NCI-H524 treated with DMSO at 0.1 percent for 48 hours (cell line): ENCODE measurements around the gene PLIN1.

Experiments used
- DNase-seq: peaks from one replicate; lab custom pipeline; 2025; lab: John Stamatoyannopoulos, UW

PLIN1 gene

DNA sequence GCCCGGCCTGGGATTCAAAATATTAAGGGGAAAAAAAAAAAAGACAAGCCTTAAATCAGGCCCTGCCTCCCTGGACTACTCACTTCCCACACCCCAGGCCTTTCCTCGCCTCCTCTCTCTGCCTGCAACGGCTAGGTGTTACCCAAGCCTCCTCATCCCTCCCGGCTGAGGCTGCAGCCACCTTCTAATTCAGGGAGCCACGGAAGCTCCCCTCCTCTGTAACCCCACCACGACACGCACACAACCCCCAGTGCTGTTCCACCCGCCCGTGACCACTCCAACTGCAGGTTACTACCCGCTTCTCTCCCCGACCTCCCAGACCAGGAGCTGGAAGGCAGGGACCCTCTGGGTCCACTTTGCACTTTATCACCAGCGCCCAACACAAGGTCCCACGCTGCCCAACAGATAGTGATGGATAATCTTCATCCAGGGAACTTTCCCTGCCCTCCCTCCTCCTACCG, 24.8 kb downstream of the PLIN1 start:
- DNase-seq = no peak

DNA sequence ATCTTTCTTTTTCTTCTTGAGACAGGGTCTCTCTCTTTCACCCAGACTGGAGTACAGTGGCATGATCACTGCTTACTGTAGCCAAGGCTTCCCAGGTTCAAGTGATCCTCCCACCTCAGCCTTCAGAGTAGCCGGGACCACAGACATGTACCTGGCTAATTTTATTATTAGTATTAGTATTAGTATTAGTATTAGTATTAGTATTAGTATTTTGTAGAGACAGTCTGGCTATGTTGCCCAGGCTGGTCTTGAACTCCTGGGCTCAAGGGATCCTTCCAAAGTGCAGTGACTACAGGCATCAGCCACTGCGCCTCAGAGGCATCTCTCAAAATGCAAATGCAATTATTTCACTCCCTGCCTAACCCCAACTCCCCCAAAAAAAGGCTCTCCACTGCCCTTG, 25.6 kb downstream of the PLIN1 start:
- no peak for DNase-seq

DNA sequence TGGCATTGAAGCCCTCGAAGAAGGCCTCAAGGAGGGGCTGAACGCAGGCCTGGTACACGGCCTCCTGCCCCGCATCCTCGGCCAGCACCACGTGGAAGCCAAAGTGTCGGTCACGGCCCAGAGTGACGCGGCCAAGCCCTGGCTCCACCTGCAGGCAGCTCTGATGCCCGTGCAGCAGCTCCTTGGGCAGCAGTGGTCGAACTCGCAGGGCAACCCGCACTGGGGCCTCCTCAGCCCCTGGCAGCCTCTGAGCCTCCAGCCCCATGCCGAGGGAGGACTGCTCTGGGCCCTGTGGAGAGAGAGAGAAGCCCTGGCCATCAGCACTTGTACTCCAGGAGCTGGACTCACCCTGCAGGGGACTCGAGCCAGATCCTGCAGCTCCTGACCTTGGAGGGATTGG, 26.5 kb downstream of the PLIN1 start:
- no peak for DNase-seq

DNA sequence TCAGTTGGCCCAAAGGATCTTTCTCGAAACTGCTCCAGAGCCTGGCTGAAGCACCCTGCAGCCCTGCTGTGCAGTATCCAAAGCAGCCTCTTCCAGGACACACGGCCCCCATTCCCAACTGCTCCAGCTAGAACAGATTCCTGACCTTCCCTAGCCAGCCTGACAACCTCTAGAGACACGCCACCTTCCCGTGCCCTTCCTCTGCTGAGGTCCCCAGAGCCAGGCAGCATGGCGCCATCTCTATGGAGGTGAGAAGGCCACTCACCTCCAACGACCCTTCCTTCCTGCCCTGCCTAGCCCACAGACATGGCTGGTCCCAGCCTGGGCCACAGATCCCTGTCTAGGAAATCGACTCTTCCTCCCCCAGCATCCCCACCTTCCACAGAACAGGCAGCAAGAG, 27.0 kb downstream of the PLIN1 start:
- no peak for DNase-seq

DNA sequence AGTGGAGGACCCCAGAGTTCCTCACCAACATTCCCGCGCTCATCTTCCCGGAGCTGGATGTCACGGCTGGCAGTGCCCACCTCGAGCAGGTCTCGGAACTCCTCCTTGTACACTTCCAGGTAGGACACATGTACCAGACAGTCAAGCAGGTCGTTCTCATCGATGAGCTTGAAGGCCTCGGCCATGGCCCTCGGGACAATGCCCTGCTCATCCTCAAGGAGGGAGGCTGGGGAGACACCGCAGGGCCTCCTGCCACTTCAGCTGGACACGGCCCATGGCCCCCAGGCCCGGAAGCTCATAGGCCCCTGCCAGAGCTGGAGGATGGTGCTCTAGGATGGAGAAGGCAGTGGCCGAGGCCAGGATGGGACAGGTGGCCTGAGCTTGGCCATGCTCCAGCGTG, 29.5 kb downstream of the PLIN1 start:
- no peak for DNase-seq

DNA sequence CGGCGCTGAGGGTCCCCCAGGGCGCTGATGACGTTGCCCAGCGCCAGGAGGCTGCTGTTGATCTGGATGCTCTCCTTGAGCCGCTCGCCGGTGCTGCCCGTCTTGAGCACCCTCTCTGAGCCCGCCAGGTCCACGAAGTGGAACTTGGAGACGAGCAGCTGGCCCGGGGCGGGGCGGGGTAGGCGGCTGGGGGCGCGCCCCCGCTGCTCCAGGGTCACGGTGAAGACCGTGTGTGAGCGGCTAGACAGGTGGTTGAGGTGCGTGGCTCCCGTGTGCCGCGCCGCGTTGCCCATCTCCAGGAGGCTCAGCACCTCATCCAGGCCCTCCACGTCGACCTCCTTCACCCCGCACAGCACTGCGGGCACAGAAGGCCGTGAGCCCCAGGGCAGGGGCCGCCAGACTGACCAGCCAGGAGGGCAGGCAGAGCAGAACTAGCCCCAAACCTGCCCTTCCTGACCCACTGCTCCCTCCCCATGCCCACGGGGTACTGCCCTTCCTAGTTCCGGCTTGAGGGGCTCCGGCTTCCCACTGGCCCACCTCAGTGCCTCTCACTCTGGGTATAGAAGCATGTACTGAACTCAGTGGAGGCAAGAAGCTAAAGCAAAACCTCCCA, 30.0 kb downstream of the PLIN1 start:
- no peak for DNase-seq

DNA sequence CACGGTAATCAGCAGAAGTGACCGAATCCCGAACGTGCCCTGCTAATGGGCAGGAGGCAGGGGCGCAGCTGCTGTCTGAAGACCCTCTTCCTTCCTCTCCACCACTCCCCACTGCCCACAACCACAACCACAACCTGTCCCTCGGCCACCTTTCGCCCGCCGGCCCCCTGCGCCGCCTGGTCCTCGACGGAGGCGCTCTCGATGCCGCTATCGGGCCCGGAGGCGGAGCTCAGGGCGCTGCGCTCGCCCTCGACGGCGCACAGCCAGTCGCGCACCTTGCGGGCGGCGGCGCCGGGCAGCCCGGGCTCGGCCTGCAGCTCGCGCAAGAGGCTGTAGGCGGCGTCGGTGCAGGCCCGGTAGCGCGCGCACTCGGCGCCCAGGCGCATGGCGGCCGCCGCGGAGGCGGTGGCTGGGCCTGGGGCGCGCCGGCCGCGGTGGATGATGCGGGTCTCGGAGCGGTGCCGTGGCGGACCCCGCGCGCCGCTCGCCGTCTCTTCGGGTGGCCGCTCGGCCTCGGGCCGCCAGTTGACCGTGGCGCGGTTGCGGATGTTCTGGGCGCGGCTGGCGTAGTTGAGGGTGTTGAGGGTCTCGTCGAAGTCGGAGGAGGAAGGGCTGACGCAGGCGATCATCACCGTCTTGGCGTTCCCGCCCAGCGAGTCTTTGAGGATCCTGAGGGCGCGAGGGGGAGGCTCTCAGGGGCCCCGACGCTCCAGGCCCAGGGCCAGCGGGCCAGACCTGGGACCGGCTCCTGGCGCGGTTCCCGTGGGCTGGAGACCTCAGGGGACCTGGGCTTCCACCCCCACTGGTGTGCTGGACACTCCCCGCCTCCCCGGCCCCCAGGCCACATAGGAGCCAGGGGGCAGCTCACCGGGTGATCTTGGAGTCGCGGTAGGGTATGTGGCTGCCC, 30.8 kb downstream of the PLIN1 start:
- DNase-seq = no peak

DNA sequence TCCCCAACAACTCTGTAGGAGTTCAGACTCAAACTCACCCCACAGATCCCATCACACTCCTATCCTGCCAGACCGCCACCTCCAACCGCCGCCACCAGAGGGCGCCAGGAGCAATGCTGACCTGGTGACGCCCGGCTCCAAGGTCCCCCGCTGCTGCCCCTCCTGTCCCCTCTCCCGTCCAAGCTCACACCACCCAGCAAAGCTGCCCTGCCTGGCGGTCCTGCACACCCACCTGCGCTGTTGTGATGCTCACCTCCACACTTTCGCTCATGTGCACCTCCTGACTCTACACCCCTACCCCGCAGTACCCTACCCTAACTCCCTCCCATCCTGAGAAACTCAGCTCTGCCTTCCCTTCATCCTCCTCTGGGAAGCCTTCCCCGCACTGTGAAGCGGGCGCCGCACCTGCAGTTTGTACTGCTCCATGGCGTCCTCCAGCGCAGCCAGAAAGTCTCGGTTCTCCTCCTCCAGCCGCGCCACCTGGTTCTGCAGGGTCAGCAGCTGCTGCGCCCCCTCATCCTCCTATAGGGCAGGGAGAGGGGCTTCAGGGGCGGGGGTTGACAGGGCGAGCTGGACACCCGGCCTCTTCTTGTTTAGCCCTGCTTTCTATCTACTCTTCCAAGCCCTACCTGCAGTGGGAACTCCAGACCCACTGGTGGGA, 31.8 kb downstream of the PLIN1 start:
- no peak for DNase-seq

DNA sequence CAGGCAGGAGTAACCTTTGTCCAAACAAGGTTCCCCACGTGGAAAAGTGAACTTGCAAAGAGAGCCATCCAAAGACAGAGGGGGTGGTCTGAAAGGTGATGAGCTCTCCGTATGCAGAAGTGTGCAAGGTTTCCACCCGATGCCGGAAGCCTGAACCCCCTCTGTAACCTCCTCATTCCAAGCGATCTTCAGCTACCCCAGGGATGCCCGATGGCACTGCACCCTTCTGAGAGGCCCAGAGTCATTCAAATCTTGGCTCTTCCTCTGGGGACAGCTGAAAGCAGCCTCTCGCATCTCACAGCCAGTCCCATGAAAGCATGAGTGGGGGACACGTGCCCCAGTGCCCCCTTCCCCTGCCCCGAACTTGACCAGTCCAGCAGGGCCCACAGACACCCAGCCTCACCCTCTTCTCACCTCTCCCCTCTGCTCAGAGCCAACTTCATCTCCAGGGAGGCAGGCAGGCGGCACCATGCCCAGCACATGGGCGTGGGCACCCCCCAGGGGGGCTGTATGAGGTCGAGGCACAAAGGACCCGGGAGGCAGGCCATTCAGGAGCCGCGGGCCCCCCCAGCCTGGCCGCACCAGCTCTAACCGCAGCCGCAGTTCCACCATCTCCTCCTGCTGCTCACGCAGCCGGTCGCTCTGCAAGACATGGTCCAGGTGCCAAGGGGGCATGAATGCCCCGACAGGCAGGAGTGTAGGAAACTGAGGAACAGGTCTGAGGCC, 32.6 kb downstream of the PLIN1 start:
- DNase-seq = no peak

DNA sequence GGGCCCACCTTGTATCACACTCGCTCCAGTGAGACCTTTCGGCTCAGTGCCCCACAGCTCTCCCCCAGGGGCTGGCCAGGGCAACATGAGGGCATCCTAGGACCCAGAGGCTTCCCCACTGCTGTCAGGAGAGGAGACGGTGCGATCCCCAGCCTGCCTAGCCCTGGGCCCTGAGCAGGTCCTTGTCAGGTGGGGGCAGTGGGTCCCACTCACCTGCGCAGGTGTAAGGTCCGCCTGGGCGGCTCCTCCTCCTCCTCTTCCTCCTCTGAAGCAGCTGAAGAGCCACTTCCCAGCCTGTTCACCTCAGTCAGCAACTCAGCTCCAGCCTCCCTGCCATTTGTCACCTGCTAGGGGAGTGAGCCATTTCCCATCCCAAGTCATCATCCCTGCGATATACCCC, 33.5 kb downstream of the PLIN1 start:
- DNase-seq = no peak

DNA sequence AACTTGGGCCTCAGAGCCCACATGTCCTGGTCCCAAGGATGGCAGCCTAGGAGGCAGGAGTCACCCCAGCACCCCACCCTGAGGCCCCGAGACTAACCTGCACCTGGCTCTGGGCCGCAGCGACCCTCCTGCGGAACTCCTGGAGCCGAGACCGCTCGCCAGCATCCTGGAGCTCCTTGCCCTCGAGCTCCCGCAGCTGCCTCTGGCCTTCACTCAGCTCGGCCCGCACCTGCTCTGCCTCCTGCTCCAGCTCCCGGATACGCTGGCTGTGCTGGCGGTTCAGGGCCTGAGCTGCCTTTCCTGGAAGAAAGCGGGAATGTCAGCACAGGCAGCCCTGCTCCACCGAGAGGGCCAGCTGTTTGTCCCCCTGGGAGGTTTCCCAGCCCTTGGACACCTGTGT, 37.1 kb downstream of the PLIN1 start:
- no peak for DNase-seq

DNA sequence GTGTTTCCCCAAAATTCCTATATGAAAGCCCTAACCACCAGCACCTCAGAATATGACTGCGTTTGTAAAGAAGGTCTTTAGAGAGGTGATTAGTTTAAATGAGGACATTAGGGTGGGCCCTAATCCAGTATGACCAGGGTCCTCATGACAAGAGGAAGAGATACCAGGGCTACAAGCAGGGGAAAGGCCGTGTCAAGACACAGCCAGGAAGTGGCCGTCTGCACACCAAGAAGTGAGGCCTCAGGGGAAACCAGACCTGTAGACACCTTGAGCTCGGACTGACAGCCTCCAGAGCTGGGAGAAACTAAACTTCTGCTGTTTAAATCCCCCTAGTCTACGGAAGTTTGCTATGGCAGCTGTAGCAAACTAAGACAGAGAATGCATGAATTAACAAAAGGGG, 38.1 kb downstream of the PLIN1 start:
- DNase-seq = no peak

DNA sequence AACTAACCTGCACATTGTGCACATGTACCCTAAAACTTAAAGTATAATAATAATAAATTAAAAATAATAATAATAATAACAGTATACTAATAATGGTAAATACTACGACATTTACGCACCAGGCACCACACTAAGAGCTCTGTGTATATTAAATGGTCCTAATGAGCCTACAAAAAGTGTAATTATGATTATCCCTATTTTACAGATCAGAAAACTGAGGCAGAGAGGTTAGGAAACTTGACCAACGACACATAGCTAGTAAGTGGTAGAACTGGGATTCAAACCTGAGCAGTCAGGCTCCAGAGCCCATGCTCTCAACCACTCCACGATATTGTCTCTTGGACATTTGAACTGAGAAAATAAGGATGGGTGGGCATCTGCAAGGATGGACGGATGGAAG, 38.9 kb downstream of the PLIN1 start:
- DNase-seq = no peak

DNA sequence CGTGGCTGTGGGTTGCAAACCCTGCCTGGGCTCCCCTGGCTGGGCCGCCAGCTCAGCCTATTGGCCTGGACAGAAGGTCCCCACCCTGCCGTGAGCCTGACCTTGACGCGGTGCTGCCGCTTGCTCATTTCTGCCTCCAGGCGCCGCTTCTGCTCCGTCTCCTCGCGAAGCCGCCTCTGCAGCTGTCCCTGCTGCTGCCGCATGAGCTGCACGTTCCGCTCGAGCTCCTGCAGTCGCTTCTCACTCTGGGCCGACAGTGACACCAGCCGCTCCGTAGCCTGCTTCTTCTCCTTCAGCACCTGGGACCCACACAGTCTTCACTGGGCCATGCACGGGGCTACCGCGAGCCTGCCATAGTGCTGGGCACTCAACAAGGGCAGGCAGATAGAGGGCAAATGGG, 45.6 kb downstream of the PLIN1 start:
- DNase-seq = no peak

DNA sequence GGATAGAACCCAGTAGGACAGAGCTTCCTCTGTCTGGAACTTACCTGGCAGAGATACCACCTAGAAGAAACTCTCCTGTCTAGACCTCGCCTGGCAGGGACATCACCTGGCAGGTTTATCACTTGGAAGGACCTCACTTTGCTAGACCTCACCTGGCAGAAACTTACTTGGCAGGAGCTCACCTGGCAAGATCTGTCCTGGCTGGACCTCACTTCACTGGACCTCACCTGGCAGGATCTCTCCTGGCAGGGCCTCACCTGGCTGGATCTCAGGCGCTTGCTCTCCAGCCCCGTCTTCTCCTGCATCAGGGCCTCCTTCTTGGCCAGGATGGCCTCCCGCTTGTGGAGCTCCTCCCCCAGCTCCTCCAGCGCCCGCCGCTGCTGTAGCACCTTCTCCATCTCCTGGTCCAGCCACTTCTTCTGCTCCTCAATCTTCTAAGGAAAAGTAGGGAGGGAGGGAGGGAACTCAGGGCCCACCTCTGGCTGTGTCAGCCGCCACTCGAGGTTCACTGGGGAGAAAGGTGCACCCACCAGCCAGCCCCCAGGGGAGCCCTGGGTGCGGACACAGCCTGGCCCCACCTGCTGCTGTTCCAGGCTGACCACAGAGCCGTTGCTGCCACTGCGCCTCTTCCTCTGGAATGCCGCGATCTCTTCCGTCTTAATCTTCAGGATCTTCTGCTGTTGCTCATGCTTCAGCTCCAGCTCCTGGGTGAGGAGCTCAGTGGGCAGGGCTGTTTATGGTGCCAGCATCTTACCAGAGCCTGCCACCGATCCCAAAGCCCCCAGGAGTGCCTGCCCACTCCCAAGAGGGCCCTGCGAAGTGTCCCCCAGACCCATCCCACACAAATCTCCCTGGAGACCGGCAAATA, 46.4 kb downstream of the PLIN1 start:
- no peak for DNase-seq

DNA sequence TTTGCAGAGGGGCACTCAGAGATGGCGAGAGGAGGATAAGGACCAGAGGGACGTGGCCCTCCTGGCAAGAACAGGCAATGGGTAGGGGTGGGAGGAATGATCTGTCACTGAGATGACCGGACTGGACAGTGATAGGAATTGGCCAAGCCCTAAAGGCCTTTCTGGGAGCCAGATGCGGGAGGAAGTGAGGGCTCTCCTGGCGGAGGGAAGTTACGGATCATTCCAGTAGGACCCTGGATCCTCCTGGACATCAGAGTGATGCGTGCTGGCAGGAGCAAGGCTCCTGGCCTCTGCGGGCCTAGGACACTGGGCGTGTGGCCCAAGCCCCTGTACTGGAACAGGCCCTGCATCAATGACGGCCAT, 47.3 kb downstream of the PLIN1 start:
- DNase-seq = no peak

DNA sequence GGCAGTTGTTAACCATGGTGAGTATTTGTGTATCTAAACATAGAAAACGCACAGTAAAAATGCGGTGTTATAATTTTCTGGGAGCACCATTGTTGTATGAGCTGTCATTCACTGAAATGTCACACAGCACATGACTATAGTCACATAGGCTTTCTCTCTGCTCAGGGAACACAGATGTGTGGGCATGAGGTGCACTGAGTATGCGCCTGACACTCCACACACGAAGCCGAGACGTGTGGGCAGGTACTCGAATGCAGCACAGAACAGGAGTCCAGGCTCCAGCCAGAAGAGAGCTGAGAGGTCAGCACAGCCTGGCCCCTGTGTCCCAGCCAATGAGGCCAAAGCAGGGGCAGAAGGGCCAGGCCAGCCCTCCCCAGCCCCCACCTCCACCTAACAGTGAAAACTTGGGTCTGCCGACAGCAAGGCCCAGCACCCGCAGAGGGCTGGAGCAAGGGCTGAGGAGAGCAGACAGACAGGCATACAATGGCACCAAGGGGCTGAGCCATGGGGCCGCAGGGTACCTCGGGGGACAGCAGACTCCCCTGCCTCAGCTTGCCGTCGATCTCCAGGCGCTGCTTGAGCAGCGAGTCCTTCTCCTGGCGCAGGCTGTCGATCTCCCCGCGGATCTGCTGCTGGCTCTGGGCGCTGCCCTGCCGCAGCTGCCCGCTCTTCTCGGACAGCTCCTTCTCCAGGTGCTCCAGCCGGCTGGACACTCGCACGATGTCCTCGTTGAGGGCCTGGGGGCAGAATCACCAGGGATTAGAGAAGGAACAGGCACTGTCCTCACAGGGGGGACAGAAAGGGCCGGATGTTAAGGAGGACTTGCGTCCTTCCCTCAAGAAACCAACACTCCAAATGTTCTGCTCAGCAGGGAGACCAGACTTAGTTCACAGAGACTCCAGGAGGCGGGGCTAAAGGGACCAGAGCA, 47.9 kb downstream of the PLIN1 start:
- no peak for DNase-seq

DNA sequence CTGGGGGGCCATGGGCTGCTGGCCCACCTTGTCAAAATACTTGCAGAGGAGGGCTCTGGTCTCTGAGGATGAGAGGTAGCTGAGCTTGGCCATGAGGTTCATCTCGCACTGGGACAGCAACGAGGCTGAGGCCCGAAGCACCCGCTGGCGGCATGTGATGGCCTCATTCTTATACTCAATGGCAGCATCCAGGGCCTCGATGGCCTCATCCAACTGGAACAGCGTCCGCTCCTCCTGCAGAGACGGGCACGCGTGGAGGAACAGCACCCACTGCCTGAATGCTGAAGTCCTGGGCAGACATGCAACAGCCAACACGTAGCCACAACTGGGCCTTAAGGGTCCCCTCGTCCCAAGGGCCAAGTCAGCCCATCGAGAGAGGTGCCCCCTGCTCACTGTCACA, 48.9 kb downstream of the PLIN1 start:
- DNase-seq = no peak

DNA sequence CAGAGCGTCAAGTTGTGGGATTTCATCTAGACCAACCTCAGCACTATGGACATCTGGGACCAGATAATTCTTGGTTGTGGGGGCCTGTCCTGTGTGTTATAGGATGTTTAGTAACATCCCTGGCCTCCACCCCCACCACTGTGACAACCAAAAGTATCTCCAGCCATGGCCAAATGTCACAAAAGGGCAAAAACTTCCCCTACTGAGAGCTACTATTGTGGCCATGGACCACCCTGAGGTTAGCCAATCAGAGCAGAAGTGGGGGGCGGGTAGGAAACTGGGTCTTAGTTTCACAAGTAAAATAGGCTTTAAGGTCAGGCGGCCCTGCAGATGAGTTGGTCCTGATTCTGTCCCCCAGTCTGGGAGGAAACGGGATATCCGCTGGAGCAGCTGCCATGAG, 49.3 kb downstream of the PLIN1 start:
- DNase-seq = no peak
